ENCODE measurements around the gene SPINK4. TPM values are rescaled to one million over a fixed set of nuclear protein-coding genes. Genes with fewer than 3 reads are reported as not detected.
A peak's percentile ranks its signal among the peaks of the same experiment; 100 is the strongest.

The SPINK4 gene
- total RNA-seq, 1 experiment from 2014 or later = not detected

- H3K4me3 Mint-ChIP-seq = no peak overlapping the region
- no peak overlapping the region for H2AFZ ChIP-seq (ENCODE audit: low read length)
- H3K27ac ChIP-seq (ENCODE audit: insufficient read length, low read depth, low read length) = no peak overlapping the region
- no peak overlapping the region for H3K9ac ChIP-seq (ENCODE audit: extremely low read depth, insufficient read length, low read length)
- H3K27me3 ChIP-seq (ENCODE audit: insufficient read depth, low read length) = no peaks in the 10 kb centered on the region
- H2BK120ac ChIP-seq (ENCODE audit: low read depth, low read length, poor library complexity, severe bottlenecking) = no peak overlapping the region
- no peaks in the 10 kb centered on the region for H3K4me1 ChIP-seq (ENCODE audit: insufficient read depth, low read length)
- no peak overlapping the region for H3K27ac Mint-ChIP-seq
- H3K36me3 Mint-ChIP-seq (ENCODE audit: insufficient read depth in 1 of 3, low read depth in 3 of 3) = no peaks in the 10 kb centered on the region
- H3K4ac ChIP-seq (ENCODE audit: low read depth, low read length) = no peak overlapping the region
- no peaks in the 10 kb centered on the region for H4K20me1 ChIP-seq (ENCODE audit: control insufficient read depth, insufficient read depth, insufficient read length)
- H3K79me2 ChIP-seq (ENCODE audit: insufficient read depth, low read length) = no peaks in the 10 kb centered on the region
- peaks cover 2% of the 10 kb centered on the region; the same call in 1 of the 2 replicates for H3K27me3 Mint-ChIP-seq (ENCODE audit: low read depth)
- H4K5ac ChIP-seq (ENCODE audit: insufficient read length, low read depth, low read length) = no peak overlapping the region
- DNase-seq = no peak
- no peak overlapping the region for H3K56ac ChIP-seq (ENCODE audit: insufficient read length, low read depth, low read length)
- no peak overlapping the region for H2BK5ac ChIP-seq (ENCODE audit: insufficient read length, low read length)
- no peaks in the 10 kb centered on the region for H3K23me2 ChIP-seq (ENCODE audit: insufficient read length, low read depth, low read length, poor library complexity, severe bottlenecking)
- H3K14ac ChIP-seq (ENCODE audit: insufficient read depth, low read length) = no peak overlapping the region
- H3K4me1 Mint-ChIP-seq = peaks cover 9 to 12% of the 10 kb centered on the region in 2 experiments
- no peak overlapping the region for H4K91ac ChIP-seq (ENCODE audit: insufficient read length, low read depth, low read length)
- H4K8ac ChIP-seq (replicated peaks; ENCODE audit: insufficient read length, low read depth, low read length) = no peak overlapping the region
- no peak overlapping the region for H3K4me2 ChIP-seq (ENCODE audit: insufficient read depth, insufficient read length, low read length)
- no peak overlapping the region for H2BK15ac ChIP-seq (ENCODE audit: low read depth, low read length)
- no CpG with 5 or more reads among the region's 4 CpGs for WGBS (ENCODE audit: extremely low coverage, insufficient read length, low lambda C conversion rate)
- no peaks in the 10 kb centered on the region for H3K9me3 Mint-ChIP-seq
- H3K18ac ChIP-seq (ENCODE audit: insufficient read length, low read depth, low read length) = no peak overlapping the region
- no peak overlapping the region for H2BK12ac ChIP-seq (ENCODE audit: insufficient read length, low read depth, low read length)
- H3K23ac ChIP-seq (ENCODE audit: insufficient read length, low read depth, low read length) = no peak overlapping the region
- TF ChIP-seq CTCF (conservative IDR thresholded peaks at IDR 0.05) = 0 out of 3 replicates have a peak, but pooled peaks have one; percentile 30
- no peak overlapping the region for H2BK20ac ChIP-seq (ENCODE audit: low read depth, low read length, poor library complexity, severe bottlenecking)
- no peaks in the 10 kb centered on the region for H3K9me3 ChIP-seq (ENCODE audit: control insufficient read depth, low read depth, low read length)
- no peaks in the 10 kb centered on the region for H3K79me1 ChIP-seq (ENCODE audit: insufficient read depth, low read depth, low read length, poor library complexity, severe bottlenecking)
- no peak overlapping the region for H3T11ph ChIP-seq (ENCODE audit: low read length)
- H2AK5ac ChIP-seq (ENCODE audit: insufficient read length, low read length) = no peak overlapping the region
Measured at GRCh38 chr9:33210006-33210715, 29.8 kb upstream of the SPINK4 start.
